CD4-positive, alpha-beta T cell treated with Interleukin-17A for 1 hour (primary cell): Measurements from ENCODE around the gene CX3CL1.
"Not testable (repeated sequence)": the region's sequence is repeated elsewhere in the genome, so short reads cannot be mapped to it uniquely, and the experiment has no call there.

Source experiments
- DNase-seq: peaks from one replicate; pipeline ENCODE4 v3.0.0-alpha.2; 2020

The CX3CL1 gene

GRCh38 chr16:57358086-57358420, 14.2 kb upstream of the CX3CL1 start:
- no peak for DNase-seq

GRCh38 chr16:57358527-57359095, 13.7 kb upstream of the CX3CL1 start, which contains the start of gene CCL22:
Gene CCL22, plus strand, starts transcription at chr16:57358783. Its CDS starts 34 bp downstream, at chr16:57358817.
- DNase-seq: no peak

- no peak for DNase-seq
Measured at GRCh38 chr16:57360321-57360935, 11.9 kb upstream of the CX3CL1 start.

- DNase-seq: no peak
Measured at GRCh38 chr16:57361404-57361803, 10.9 kb upstream of the CX3CL1 start.

GRCh38 chr16:57364143-57364542, 8.1 kb upstream of the CX3CL1 start:
- no peak for DNase-seq

GRCh38 chr16:57366544-57367040, 5.7 kb upstream of the CX3CL1 start:
- DNase-seq: no peak

GRCh38 chr16:57367116-57367752, 5.1 kb upstream of the CX3CL1 start:
- no peak for DNase-seq

- no peak for DNase-seq
Measured at GRCh38 chr16:57371494-57372371, 557 bp upstream of the CX3CL1 start.

- DNase-seq: no peak
Measured at GRCh38 chr16:57373117-57373947, 1.0 kb downstream of the CX3CL1 start.

- DNase-seq: no peak
Measured at GRCh38 chr16:57374067-57374534, 1.8 kb downstream of the CX3CL1 start.

- not testable (repeated sequence) for DNase-seq
Measured at GRCh38 chr16:57374925-57375465, 2.7 kb downstream of the CX3CL1 start.

GRCh38 chr16:57376313-57376818, 4.1 kb downstream of the CX3CL1 start:
- DNase-seq: no peak

GRCh38 chr16:57377080-57377841, 5.0 kb downstream of the CX3CL1 start:
- DNase-seq: no peak

GRCh38 chr16:57379579-57379978, 7.3 kb downstream of the CX3CL1 start:
- no peak for DNase-seq

- DNase-seq: no peak
Measured at GRCh38 chr16:57380671-57381462, 8.6 kb downstream of the CX3CL1 start.

- DNase-seq: no peak
Measured at GRCh38 chr16:57381791-57382534, 9.7 kb downstream of the CX3CL1 start.

GRCh38 chr16:57382535-57383275, 10.4 kb downstream of the CX3CL1 start:
- no peak for DNase-seq
